ENCODE measurements around the gene TMEFF1.
"Not testable (repeated sequence)": the region's sequence is repeated elsewhere in the genome, so short reads cannot be mapped to it uniquely, and the experiment has no call there.

Gene TMEFF1

DNA sequence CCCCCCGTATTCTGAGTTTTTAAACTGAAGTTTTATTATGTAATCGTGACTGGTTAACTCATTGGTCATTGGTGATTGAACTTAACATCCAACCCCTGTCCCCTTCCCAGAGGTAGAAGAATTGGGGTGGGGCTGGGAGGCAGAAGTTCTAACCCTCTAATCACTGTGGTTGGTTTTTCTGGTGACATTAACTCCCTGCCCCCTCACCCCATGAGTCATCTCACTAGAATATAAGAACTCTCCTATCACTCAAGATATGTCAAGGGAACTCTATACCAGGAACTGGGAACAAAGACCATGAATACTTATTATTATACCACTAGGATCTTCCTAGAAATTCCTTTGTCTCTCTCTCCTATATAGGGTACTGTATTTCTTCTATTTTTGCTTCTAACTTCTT lies 52.6 kb downstream of the TMEFF1 start:
- H3K4me1 ChIP-seq (ENCODE audit: control insufficient read depth, low read length): peaks cover 7% of the 10 kb centered on the region
- no peaks in the 10 kb centered on the region for H3K79me2 ChIP-seq (ENCODE audit: control insufficient read depth, low read length)
- H3K27me3 ChIP-seq (ENCODE audit: control insufficient read depth, low read length): no peaks in the 10 kb centered on the region
- no peaks in the 10 kb centered on the region for H3F3A ChIP-seq (ENCODE audit: control insufficient read depth, insufficient read depth)
- no peak overlapping the region for H3K4me2 ChIP-seq (ENCODE audit: low read length)
- H4K20me1 ChIP-seq (ENCODE audit: control insufficient read depth, insufficient read depth, low read depth, low read length): no peaks in the 10 kb centered on the region
- H3K9me3 ChIP-seq (ENCODE audit: control insufficient read depth, insufficient read depth, low read length): no peaks in the 10 kb centered on the region
- no peak for TF ChIP-seq EZH2phosphoT487 (IDR thresholded peaks at IDR 0.05; ENCODE audit: borderline replicate concordance, low read length)
- TF ChIP-seq, protein P1, sequence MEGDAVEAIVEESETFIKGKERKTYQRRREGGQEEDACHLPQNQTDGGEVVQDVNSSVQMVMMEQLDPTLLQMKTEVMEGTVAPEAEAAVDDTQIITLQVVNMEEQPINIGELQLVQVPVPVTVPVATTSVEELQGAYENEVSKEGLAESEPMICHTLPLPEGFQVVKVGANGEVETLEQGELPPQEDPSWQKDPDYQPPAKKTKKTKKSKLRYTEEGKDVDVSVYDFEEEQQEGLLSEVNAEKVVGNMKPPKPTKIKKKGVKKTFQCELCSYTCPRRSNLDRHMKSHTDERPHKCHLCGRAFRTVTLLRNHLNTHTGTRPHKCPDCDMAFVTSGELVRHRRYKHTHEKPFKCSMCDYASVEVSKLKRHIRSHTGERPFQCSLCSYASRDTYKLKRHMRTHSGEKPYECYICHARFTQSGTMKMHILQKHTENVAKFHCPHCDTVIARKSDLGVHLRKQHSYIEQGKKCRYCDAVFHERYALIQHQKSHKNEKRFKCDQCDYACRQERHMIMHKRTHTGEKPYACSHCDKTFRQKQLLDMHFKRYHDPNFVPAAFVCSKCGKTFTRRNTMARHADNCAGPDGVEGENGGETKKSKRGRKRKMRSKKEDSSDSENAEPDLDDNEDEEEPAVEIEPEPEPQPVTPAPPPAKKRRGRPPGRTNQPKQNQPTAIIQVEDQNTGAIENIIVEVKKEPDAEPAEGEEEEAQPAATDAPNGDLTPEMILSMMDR (IDR thresholded peaks at IDR 0.05; ENCODE audit: low read depth, low read length, poor library complexity, severe bottlenecking): no peak
- no peaks in the 10 kb centered on the region for H3K36me3 ChIP-seq (ENCODE audit: control insufficient read depth, low read length)
- H3K9me2 ChIP-seq (replicated peaks; ENCODE audit: control insufficient read depth, low read length): no peaks in the 10 kb centered on the region
- no peak overlapping the region for H3K27ac ChIP-seq (ENCODE audit: low read depth, low read length)
- H3K4me3 ChIP-seq (ENCODE audit: low read length): no peak overlapping the region

DNA sequence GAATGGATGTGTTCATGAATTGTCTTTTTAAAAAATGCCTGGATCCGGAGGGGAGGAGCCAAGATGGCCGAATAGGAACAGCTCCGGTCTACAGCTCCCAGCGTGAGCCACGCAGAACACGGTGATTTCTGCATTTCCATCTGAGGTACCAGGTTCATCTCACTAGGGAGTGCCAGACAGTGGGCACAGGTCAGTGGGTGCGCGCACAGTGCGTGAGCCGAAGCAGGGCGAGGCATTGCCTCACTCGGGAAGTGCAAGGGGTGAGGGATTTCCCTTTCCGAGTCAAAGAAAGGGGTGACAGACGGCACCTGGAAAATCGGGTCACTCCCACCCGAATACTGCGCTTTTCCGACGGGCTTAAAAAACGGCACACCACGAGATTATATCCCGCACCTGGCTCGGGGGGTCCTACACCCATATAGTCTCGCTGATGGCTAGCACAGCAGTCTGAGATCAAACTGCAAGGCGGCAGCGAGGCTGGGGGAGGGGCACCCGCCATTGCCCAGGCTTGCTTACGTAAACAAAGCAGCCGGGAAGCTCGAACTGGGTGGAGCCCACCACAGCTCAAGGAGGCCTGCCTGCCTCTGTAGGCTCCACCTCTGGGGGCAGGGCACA lies 54.3 kb downstream of the TMEFF1 start:
- not testable (repeated sequence) for H3K4me1 ChIP-seq (ENCODE audit: control insufficient read depth, low read length); H4K20me1 ChIP-seq (ENCODE audit: control insufficient read depth, insufficient read depth, low read depth, low read length); H3K9me3 ChIP-seq (ENCODE audit: control insufficient read depth, insufficient read depth, low read length); H3K4me2 ChIP-seq (ENCODE audit: low read length); H3F3A ChIP-seq (ENCODE audit: control insufficient read depth, insufficient read depth); H3K4me3 ChIP-seq (ENCODE audit: low read length); H3K9me2 ChIP-seq (replicated peaks; ENCODE audit: control insufficient read depth, low read length); H3K27ac ChIP-seq (ENCODE audit: low read depth, low read length); H3K36me3 ChIP-seq (ENCODE audit: control insufficient read depth, low read length); H3K27me3 ChIP-seq (ENCODE audit: control insufficient read depth, low read length); H3K79me2 ChIP-seq (ENCODE audit: control insufficient read depth, low read length)

- H3K27me3 ChIP-seq (ENCODE audit: control insufficient read depth, low read length): no peaks in the 10 kb centered on the region
- H3K36me3 ChIP-seq (ENCODE audit: control insufficient read depth, low read length): no peaks in the 10 kb centered on the region
- no peak overlapping the region for H3K4me3 ChIP-seq (ENCODE audit: low read length)
- H3K4me2 ChIP-seq (ENCODE audit: low read length): no peak overlapping the region
- H4K20me1 ChIP-seq (ENCODE audit: control insufficient read depth, insufficient read depth, low read depth, low read length): no peaks in the 10 kb centered on the region
- no peak overlapping the region for H3K27ac ChIP-seq (ENCODE audit: low read depth, low read length)
- no peak for TF ChIP-seq EZH2phosphoT487 (IDR thresholded peaks at IDR 0.05; ENCODE audit: borderline replicate concordance, low read length)
- TF ChIP-seq, protein P1 (IDR thresholded peaks at IDR 0.05; ENCODE audit: low read depth, low read length, poor library complexity, severe bottlenecking): no peak
- H3K9me2 ChIP-seq (replicated peaks; ENCODE audit: control insufficient read depth, low read length): no peaks in the 10 kb centered on the region
- no peaks in the 10 kb centered on the region for H3K9me3 ChIP-seq (ENCODE audit: control insufficient read depth, insufficient read depth, low read length)
- no peaks in the 10 kb centered on the region for H3K79me2 ChIP-seq (ENCODE audit: control insufficient read depth, low read length)
- H3F3A ChIP-seq (ENCODE audit: control insufficient read depth, insufficient read depth): no peaks in the 10 kb centered on the region
- no peaks in the 10 kb centered on the region for H3K4me1 ChIP-seq (ENCODE audit: control insufficient read depth, low read length)
Measured at GRCh38 chr9:100534401-100534800, 61.5 kb downstream of the TMEFF1 start.

DNA sequence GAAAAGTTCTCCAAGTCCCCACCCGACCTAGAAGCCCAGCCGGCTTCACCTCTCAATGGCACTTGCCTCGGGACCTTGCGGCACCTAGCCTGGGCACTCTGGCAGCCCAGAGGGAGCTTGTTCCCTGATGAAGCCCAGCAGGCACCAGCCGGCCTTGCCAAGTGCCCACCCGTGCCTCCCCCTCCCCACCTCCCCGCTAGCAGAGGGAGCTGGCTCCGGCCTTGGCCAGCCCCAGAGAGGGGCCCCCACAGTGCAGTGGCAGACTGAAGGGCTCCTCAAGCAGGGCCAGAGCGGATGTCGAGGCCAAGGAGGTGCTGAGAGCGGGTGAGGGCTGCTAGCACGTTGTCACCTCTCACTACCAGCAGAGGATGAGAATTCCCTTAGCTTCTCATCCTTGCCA lies 67.4 kb downstream of the TMEFF1 start:
- H3K4me3 ChIP-seq (ENCODE audit: low read length): no peak overlapping the region
- H3K4me2 ChIP-seq (ENCODE audit: low read length): no peak overlapping the region
- TF ChIP-seq, protein P1 (IDR thresholded peaks at IDR 0.05; ENCODE audit: low read depth, low read length, poor library complexity, severe bottlenecking): no peak
- TF ChIP-seq EZH2phosphoT487 (IDR thresholded peaks at IDR 0.05; ENCODE audit: borderline replicate concordance, low read length): no peak
- H3K27ac ChIP-seq (ENCODE audit: low read depth, low read length): no peak overlapping the region
- no peaks in the 10 kb centered on the region for H3K79me2 ChIP-seq (ENCODE audit: control insufficient read depth, low read length)
- H3K9me3 ChIP-seq (ENCODE audit: control insufficient read depth, insufficient read depth, low read length): peaks cover 5% of the 10 kb centered on the region; the same call in 1 of the 2 replicates
- H3K27me3 ChIP-seq (ENCODE audit: control insufficient read depth, low read length): no peaks in the 10 kb centered on the region
- H3F3A ChIP-seq (ENCODE audit: control insufficient read depth, insufficient read depth): no peaks in the 10 kb centered on the region
- H4K20me1 ChIP-seq (ENCODE audit: control insufficient read depth, insufficient read depth, low read depth, low read length): no peaks in the 10 kb centered on the region
- H3K4me1 ChIP-seq (ENCODE audit: control insufficient read depth, low read length): no peaks in the 10 kb centered on the region
- no peaks in the 10 kb centered on the region for H3K36me3 ChIP-seq (ENCODE audit: control insufficient read depth, low read length)
- no peaks in the 10 kb centered on the region for H3K9me2 ChIP-seq (replicated peaks; ENCODE audit: control insufficient read depth, low read length)
